Mucosa of descending colon (tissue), 3 donors: ENCODE data around the gene WDR82. TPM values are rescaled to one million over a fixed set of nuclear protein-coding genes. Genes with fewer than 3 reads are reported as not detected.

Experiments used
- ATAC-seq: fragments of 200-7000 bp; cut with Tn5 transposase; one replicate; pipeline ENCODE4 v1.9.1; 2020; ENCODE audit warnings: mild to moderate bottlenecking, moderate library complexity
- DNase-seq, 3 donors: peaks; one replicate each; pipeline ENCODE4 v3.0.0-alpha.2; 2020
- H3K36me3 ChIP-seq: fragments of 200-600 bp; one replicate; pipeline ENCODE4 v1.8.0; 2021; ENCODE audit warnings: low read depth, mild to moderate bottlenecking
- H3K4me1 ChIP-seq: fragments of 200-600 bp; one replicate; pipeline ENCODE4 v1.8.0; 2021; ENCODE audit warnings: low read depth, mild to moderate bottlenecking
- H3K4me3 ChIP-seq: fragments of 200-600 bp; one replicate; pipeline ENCODE4 v1.8.0; 2021; ENCODE audit warnings: mild to moderate bottlenecking
- H3K9me3 ChIP-seq: fragments of 200-600 bp; one replicate; pipeline ENCODE4 v1.8.0; 2021; ENCODE audit warnings: mild to moderate bottlenecking
- CTCF ChIP-seq: fragments of 200-600 bp; IDR thresholded peaks from one replicate; pipeline ENCODE4 v1.8.0; 2022; ENCODE audit warnings: antibody characterized with exemption, mild to moderate bottlenecking
- intact Hi-C, 2 donors: fragments of 100-400 bp; cut with DNase I in 1 of 2; cut with micrococcal nuclease in 1 of 2; formaldehyde crosslinking; loops; one replicate each; pipeline versions ENCODE4 v1.11.0 to v1.11.1; 2022; cut with DNase I, micrococcal nuclease
- total RNA-seq, 3 donors: library from RNA; stranded (reverse); fragmentation: NEBNext Ultra II Directional in 2 of 3; extraction: Animal tissue kit (Norgen Biotek cat#: 25700) in 2 of 3; gene quantifications; one replicate each; pipeline versions ENCODE4 v1.2.1 to v1.2.4, GENCODE V29; 2021 to 2023
- donor health status: DM: no; HTN: no; CAD: no; lungs with moderate emphysema.
- donor health status: DM: no; HTN: no; CAD: no.
- donor health status: DM: no; HTN: yes; CAD: no.

The WDR82 gene
- total RNA-seq, 3 donors from 2014 or later: 55.8 to 83.1 (median 62.9) TPM

DNA sequence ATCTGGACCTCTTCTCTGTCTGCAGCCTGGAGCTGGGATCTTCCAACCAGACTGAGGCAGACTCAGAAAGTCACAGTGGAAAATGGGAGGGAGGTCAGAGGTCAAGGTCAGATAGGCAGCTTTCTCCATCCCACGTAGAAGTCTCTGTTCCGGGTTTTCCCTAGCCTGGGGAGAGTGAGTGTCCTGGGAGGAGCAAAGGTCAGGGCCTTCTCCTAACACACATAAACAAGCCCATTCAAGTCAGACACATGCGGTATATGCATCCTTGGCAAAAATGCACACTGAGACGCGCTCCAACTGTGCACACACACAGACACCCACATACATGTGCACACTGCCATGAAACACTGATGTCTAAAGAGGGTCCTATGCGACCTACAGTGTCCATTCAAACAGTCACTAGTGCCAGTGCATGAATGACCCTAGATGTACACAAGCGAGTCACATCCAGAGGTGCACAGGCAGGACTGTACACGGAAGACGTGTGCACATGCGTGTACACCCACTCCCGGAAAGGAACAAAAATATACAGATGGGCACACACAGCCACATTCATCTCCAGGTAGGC is 40.2 kb downstream of the WDR82 start:
- peak overlapping the region; percentile 79 for H3K4me3 ChIP-seq
- TF ChIP-seq CTCF: no peak
- peaks cover 21% of the 10 kb centered on the region for H3K4me1 ChIP-seq
- ATAC-seq (peak; percentile 42), DNase-seq (no peak)
- intact Hi-C loops: no loop called here
- no peaks in the 10 kb centered on the region for H3K9me3 ChIP-seq
- H3K36me3 ChIP-seq: no peaks in the 10 kb centered on the region

DNA sequence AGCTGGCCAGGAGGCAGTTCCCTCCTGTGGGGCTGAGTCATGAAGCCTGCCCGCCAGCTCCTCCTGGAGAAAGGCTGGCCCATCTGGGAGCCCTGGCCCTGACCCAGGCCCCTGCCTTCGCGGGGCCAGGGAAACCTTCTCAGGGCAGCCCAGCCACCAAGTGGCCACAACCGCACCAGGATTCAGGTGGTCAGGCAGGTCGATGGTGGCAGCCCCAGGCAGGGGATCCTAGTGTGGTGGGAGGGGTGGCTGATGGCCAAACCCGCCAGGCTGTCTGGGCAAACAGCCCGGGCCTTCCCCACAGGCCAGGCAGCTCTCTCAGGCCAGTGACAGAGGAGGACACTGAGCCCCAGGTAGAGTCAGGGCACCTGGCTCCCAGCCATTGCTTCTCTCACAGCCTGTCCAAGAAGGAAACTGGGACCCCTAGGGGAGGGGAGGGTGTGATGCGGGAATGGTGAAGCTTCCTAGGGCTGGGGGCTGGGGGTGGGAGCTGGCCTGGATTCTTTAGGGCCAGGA is 40.7 kb downstream of the WDR82 start:
- no peak for TF ChIP-seq CTCF
- ATAC-seq: peak; percentile 42
- Histone ChIP-seq H3K4me1 (peaks cover 21% of the 10 kb centered on the region), H3K9me3 (no peaks in the 10 kb centered on the region), H3K4me3 (no peak overlapping the region), H3K36me3 (no peaks in the 10 kb centered on the region)
- intact Hi-C loops: no loop called here
- DNase-seq: peak; percentile 56 to 85 (median 73)

DNA sequence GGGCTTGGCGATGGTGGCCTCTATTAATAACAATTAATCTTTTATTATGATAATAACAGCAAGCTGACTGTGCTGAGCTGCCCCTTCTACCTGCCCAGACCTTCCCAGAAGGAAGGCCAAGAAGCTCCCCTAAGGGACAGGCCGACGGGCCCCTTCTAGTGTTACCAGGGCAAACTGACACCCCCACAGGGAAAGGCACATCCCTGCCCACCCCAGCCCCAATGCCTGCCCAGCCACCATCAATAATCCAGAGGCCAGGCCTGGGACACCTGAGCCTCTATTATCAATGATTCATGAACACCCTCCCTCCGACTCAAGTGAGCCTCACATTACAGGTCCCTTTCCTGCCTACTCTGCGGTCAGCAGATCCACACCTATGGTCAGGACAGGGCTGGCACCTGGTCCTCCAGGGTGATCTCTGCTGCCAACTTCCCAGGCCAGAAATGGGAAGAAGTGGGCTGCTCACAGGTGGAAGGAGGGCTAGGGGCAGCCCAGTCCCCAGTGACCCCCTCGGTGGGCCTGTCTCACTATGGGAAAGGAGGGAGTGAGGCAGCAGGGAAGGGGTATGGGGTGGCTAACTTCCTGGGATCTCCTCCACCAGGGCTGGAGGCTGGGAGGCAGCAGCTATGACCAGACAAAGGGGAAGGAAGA is 41.3 kb downstream of the WDR82 start:
- H3K4me3 ChIP-seq: no peak overlapping the region
- no peak for TF ChIP-seq CTCF
- no peaks in the 10 kb centered on the region for H3K9me3 ChIP-seq
- DNase-seq (peak in 1 of 3 donors; percentile 31), ATAC-seq (no peak)
- intact Hi-C loops: no loop called here
- no peaks in the 10 kb centered on the region for H3K36me3 ChIP-seq
- H3K4me1 ChIP-seq: peaks cover 21% of the 10 kb centered on the region

DNA sequence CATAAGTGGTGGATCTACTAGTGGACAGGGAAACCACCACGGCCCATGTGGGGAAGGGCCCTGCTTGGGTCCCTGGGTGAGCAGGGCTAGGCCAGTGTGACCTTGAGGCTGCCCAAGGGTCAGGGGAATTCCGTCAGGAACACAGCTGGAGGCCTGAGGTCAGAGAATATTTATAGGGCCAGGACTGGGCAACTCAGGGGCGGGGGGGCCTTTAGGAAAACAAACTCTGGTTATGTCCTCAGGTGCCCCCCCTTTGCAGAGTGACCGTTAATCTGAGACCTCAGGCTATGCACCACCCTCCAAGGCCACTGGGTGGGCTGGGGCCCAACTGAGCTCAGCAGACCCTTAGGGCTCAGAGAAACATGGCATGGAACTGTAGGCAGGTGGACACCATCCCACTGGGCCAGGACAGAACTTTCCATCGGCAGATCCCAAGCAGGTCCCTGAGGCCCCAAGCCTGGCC is 42.0 kb downstream of the WDR82 start:
- intact Hi-C loops: no loop called here
- peaks cover 21% of the 10 kb centered on the region for H3K4me1 ChIP-seq
- H3K4me3 ChIP-seq: no peak overlapping the region
- H3K9me3 ChIP-seq: no peaks in the 10 kb centered on the region
- no peak for TF ChIP-seq CTCF
- DNase-seq (peak in 1 of 3 donors; percentile 24), ATAC-seq (no peak)
- no peaks in the 10 kb centered on the region for H3K36me3 ChIP-seq

- no peak for TF ChIP-seq CTCF
- Histone ChIP-seq H3K4me1 (peaks cover 16% of the 10 kb centered on the region), H3K4me3 (no peak overlapping the region), H3K9me3 (no peaks in the 10 kb centered on the region), H3K36me3 (peaks cover 8% of the 10 kb centered on the region)
- DNase-seq: peak in 2 of 3 donors; percentile 21 to 34
- intact Hi-C loops: loop anchor here in 1 of 2 donors (5.0 kb wide), 1 partner anchor 108 kb away; no protein-coding TSS in a partner anchor
- ATAC-seq: no peak
Observed at GRCh38 chr3:52234516-52235447, 43.7 kb downstream of the WDR82 start.
